ENCODE results near the gene SEMA3A. TPM values are rescaled to one million over a fixed set of nuclear protein-coding genes. Genes with fewer than 3 reads are reported as not detected.

SEMA3A gene
- total and polyA plus RNA-seq, 2 of the 13 experiments (the other 11 are each of a cell fraction or from before 2014, with no cell fraction given), result 0.29 to 1.2 TPM

- TF ChIP-seq ZNF318 (CRISPR knock-in tag; IDR thresholded peaks at IDR 0.05), result no peak
- peak in 1 of 2 experiments; percentile 74; a peak in 2 of 4 replicates for TF ChIP-seq ATF4 (CRISPR knock-in tag; IDR thresholded peaks at IDR 0.05)
- TF ChIP-seq, protein P1, sequence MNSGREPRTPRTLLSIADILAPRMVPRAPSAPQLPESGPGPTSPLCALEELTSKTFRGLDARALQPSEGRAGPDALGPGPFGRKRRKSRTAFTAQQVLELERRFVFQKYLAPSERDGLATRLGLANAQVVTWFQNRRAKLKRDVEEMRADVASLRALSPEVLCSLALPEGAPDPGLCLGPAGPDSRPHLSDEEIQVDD (CRISPR knock-in tag; IDR thresholded peaks at IDR 0.05; ENCODE audit: borderline replicate concordance), result no peak
- no peak for TF ChIP-seq BRCA1 (CRISPR knock-in tag; IDR thresholded peaks at IDR 0.05)
- 0 out of 2 replicates have a peak, but pooled peaks have one; percentile 21 for TF ChIP-seq TCF7 (IDR thresholded peaks at IDR 0.05; ENCODE audit: low read depth)
- TF ChIP-seq CEBPG (CRISPR knock-in tag; IDR thresholded peaks at IDR 0.05), result peak; percentile 46; the same call in 1 of the 2 replicates
- TF ChIP-seq EP300 (IDR thresholded peaks at IDR 0.05; ENCODE audit: low read depth in 2 of 2, low read length in 2 of 2), result peak in 1 of 2 experiments; percentile 46; a peak in 1 of 4 replicates
- TF ChIP-seq EP300 (CRISPR knock-in tag; IDR thresholded peaks at IDR 0.05; ENCODE audit: borderline replicate concordance), result no peak
- no peak for TF ChIP-seq ZNF547 (CRISPR knock-in tag; IDR thresholded peaks at IDR 0.05)
These were observed 121.3 kb downstream of the SEMA3A start (continued) for GRCh38 chr7:84073186-84073875.
